ENCODE results near the gene IRF7.

The IRF7 gene

DNA sequence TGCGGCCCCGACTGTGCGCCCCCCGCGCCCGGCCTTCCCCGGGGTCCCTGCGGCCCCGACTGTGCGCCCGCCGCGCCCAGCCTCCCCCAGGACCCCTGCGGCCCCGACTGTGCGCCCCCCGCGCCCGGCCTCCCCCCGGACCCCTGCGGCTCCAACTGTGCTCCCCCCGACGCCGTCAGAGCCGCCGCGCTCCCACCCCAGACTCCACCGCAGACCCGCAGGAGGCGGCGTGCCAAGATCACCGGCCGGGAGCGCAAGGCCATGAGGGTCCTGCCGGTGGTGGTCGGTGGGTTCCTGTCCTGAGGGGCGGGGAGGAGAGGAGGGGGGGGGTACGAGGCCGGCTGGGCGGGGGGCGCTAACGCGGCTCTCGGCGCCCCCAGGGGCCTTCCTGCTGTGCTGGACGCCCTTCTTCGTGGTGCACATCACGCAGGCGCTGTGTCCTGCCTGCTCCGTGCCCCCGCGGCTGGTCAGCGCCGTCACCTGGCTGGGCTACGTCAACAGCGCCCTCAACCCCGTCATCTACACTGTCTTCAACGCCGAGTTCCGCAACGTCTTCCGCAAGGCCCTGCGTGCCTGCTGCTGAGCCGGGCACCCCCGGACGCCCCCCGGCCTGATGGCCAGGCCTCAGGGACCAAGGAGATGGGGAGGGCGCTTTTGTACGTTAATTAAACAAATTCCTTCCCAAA lies 24.4 kb upstream of the IRF7 start:
- no peak for DNase-seq (ENCODE audit: low spot score)

DNA sequence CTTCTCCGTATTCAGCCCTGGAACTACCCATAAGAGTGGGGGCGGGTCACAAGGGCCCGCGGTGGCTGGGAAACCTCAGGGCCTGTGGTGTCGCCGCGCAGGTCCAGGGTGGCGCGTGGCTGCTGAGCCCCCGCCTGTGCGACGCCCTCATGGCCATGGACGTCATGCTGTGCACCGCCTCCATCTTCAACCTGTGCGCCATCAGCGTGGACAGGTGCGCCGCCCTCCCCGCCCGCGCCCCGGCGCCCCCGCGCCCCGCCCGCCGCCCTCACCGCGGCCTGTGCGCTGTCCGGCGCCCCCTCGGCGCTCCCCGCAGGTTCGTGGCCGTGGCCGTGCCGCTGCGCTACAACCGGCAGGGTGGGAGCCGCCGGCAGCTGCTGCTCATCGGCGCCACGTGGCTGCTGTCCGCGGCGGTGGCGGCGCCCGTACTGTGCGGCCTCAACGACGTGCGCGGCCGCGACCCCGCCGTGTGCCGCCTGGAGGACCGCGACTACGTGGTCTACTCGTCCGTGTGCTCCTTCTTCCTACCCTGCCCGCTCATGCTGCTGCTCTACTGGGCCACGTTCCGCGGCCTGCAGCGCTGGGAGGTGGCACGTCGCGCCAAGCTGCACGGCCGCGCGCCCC lies 23.7 kb upstream of the IRF7 start:
- DNase-seq (ENCODE audit: low spot score), result no peak

- no peak for DNase-seq (ENCODE audit: low spot score)
Measured at GRCh38 chr11:638631-639331, 23.0 kb upstream of the IRF7 start.

DNA sequence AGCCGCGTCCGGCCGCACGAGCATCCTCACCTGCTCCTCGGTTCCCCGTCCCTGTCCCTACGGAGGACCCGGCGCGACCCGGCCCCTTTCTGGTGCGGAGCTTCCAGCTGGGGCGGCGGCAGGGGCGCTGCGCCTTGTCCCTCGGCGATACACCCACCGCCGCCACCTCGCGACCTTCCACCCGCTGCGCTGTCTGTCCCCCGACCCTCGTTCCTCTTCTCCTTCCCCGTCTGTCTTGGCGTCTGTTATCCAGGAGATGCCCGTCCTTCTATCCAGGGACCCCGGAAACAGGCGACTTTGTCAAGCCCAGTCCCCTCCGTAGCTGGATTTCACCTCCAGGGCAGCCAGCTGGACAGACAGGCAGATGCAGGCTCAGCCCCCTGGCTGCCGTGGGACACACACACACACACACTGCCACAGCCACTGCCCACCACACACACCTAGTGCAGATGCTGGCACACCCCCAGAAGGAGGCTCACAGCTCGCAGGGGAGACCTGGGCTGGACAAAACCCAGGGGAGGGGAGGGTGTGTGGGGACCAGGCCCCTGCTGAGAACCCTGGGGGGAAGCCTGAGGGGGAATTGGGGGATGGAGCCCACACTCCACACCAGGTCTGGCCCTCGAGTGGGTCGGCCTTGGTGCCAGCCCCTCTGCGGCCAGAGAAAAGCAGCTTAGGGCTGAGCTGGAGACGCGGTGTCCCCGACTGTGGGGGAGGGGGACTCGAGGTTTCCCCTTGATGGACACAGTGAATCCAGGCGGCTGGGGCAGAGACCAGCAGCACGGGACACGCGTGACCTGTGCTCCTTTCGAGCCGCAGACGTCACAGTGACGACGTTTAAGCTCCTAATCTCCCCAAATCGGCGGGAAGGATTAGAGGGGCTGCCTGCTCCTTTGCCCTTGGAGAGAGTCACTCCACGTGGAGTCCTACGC lies 22.1 kb upstream of the IRF7 start:
- no peak for DNase-seq (ENCODE audit: low spot score)

- no peak for DNase-seq (ENCODE audit: low spot score)
Measured at GRCh38 chr11:637333-637592, 21.5 kb upstream of the IRF7 start.

DNA sequence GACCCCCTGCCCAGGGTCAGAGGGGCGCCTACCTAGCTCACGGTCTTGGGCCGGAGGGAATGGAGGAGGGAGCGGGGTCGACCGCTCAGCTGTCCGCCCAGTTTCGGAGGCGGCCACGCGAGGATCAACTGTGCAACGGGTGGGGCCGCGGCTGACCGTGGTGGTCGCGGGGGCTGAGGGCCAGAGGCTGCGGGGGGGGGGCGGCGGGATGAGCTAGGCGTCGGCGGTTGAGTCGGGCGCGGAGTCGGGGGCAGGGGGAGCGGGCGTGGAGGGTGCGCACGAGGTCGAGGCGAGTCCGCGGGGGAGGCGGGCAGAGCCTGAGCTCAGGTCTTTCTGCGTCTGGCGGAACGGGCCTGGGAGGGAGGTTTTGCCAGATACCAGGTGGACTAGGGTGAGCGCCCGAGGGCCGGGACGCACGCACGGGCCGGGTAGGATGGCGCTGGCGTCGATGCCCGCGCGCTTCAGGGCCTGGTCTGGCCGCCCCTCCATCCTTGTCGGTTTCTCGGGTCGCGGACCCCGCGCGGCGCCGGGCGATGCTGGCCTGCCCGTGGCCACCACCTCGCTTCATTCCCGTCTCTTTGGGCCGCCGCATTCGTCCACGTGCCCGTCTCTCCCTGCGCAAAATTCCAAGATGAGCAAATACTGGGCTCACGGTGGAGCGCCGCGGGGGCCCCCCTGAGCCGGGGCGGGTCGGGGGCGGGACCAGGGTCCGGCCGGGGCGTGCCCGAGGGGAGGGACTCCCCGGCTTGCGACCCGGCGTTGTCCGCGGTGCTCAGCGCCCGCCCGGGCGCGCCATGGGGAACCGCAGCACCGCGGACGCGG lies 21.0 kb upstream of the IRF7 start, which contains the start of gene DRD4:
DRD4 (plus strand) TSS at position 759 of the 822 bp plus-strand sequence; CDS start at position 795, 36 bp downstream.
- DNase-seq (ENCODE audit: low spot score), result no peak

- DNase-seq (ENCODE audit: low spot score), result no peak
Measured at GRCh38 chr11:635945-636510, 20.3 kb upstream of the IRF7 start.

DNA sequence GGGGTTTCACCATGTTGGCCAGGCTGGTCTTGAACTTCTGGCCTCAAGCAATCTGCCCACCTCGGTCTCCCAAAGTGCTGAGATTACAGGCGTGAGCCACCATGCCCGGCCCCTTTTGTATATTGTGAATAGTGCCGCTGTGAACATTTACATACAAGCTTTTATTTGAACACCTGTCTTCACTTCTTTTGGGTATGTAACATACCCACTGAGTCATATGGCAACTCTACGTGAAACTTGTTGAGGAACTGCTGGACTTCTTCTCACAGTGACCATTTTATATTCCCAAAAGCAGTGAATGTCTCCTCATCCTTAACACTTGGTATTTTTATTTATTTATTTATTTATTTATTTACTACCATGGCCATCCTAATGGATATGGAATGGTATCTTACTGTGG lies 15.1 kb upstream of the IRF7 start:
- no peak for DNase-seq (ENCODE audit: low spot score)

- DNase-seq (ENCODE audit: low spot score), result peak; percentile 55
Measured at GRCh38 chr11:629237-629583, 13.5 kb upstream of the IRF7 start.

DNA sequence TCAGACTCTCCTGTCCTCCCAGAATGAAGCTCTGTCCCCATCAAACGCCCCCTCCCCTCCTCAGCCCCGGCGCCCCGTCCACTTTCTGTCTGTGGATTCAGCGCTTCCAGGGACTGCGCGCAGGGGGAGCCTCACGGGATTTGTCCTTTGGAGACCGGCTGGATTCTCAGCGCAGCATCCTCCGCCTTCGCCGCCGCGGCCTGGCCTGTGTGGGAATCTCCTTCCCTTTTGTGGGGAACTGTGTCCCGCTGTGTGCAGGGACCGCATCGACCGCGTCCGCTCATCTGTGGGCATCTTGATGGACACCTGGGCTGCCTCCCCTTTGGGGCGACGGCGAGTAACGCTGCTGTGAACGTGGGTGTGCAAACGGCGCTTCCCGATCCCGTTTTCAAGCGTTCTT lies 12.3 kb upstream of the IRF7 start:
- DNase-seq (ENCODE audit: low spot score), result no peak

DNA sequence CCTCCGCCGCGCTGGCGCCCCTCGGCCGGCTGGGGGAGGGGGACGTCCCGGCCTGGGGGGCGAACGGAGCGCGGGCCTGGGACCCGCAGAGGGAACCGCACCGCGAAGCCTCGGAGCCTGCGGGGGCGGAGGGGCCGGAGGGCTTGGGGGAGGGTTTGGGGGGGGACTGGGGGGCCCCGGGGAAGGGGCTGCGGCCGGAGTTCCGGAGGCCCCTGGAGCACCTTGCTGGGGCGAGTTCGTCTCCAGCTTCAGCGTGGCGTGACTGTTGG lies 11.5 kb upstream of the IRF7 start:
- no peak for DNase-seq (ENCODE audit: low spot score)

DNA sequence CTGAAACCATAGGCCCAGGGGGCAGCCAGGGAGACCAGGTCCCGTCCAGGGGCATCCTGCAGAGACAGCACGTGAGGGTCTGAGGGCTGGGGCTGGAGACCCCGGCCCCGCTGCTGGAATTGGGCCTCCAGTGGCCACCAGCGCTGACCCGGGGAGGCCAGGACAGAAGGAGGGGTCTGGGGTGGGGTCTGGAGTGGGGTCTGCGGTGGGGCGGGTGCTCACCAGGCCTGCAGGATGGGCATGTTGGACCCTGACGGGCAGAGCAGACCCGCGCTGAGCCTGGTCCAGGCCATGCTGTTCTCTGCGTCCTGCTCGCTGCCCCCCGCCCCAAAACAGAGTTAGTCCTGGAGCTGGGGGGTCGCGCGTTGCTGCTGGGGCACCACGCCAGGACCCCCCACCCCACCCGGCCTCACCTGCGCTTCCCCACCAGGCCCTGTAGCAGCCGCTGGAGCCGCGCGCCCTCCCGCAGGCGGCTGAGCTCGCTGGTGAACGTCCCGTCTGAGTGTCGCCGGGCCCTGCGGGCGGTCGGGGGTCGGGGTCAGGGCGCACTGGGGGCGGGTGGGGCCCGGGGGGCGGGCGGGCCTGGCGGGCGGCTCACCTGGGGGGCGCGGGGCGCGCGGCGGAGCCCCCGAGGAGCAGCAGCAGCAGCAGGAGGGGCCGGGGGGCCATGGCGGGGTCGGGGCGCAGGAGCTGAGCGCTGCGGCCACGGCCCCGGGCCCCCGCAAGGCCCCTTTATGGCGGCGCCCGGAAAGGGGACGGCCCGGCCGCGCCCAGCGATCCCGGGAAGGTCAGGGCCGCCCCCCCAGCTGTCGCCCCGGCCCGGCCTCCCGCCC lies 10.9 kb upstream of the IRF7 start, which contains the start of gene SCT:
SCT (minus strand) TSS at position 707 of the 833 bp plus-strand sequence; CDS start at position 669, 38 bp downstream.
- DNase-seq (ENCODE audit: low spot score), result no peak

DNA sequence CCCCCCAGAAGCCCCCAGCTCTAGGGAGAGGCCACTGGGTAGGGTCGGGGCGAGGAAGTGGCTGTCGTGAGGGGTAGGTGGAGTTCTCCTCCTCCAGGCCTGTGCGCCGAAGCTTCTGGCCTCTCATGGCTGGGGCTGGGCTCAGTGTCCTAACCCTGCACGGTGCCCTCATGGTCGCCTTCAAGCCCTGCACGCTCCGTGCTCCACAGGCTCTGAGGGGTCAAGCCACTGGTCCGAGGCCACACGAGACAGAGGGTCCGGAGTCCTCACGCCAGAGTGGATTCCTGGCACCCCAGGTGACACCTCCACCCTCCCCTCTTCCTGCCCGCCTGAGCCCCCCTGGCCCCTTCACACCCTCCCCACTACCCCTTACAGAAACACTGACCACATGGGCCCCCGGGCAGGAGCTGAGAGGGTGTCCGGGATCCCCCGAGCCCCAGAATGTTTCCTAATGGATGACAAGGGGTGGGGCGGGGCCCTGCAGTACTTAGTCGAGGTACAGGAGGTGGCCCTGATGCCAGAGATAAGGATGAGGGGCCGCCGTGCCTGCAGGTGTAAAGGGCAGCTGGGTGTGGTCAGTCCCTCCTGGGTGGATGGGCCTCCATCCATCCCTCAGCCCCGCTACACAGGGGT lies 10.0 kb upstream of the IRF7 start:
- DNase-seq (ENCODE audit: low spot score), result no peak

DNA sequence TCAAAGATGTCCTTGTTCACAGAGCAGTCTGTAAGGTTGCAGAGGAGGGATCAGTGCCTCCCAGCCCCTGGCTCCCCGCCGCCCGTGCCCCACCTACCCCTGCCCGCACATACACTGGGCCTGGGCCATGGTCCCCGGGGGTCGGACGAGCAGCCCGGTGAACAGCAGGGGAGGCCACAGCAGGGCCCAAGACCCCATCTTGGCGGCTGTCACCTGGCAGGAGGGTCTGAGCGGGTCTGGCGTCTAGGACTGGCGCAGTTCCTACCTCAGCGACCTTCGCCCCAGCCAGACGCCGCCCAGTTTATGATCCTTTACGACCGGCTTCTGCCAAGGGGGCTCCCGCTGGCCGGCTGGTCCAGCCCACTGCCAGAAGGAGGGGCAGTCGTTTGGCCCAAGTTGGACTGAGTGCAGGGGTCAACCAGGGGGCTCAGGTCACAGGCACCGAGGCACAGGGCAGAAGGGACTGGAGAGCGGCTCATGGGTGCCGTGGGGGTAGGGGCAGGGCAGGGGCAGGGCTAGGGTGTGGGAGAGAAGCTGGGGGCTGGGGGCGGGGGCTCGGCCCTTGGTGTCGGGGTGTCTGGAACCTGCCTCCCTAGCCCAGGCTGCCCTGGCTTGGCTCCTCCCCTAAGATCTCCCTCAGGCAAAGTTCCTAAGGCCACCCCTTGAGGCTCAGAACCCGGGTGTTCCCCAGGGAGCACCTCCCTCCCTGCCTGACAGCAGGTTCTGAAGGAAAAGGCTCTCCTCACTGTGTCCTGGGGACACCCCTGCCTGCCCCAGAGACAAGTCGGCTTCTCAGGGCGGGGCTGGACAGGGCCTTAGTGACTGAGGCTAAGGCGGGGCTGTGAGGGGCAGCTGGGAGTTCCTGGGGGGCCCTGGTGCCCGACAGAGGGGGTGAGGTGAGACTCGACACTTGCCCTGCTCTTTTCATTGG lies 9.2 kb upstream of the IRF7 start, which contains the start of gene CDHR5:
CDHR5 (minus strand) TSS at position 251 of the 931 bp plus-strand sequence; CDS start at position 198, 53 bp downstream.
- DNase-seq (ENCODE audit: low spot score), result no peak

- DNase-seq (ENCODE audit: low spot score), result no peak
Measured at GRCh38 chr11:623999-624704, 8.4 kb upstream of the IRF7 start.

DNA sequence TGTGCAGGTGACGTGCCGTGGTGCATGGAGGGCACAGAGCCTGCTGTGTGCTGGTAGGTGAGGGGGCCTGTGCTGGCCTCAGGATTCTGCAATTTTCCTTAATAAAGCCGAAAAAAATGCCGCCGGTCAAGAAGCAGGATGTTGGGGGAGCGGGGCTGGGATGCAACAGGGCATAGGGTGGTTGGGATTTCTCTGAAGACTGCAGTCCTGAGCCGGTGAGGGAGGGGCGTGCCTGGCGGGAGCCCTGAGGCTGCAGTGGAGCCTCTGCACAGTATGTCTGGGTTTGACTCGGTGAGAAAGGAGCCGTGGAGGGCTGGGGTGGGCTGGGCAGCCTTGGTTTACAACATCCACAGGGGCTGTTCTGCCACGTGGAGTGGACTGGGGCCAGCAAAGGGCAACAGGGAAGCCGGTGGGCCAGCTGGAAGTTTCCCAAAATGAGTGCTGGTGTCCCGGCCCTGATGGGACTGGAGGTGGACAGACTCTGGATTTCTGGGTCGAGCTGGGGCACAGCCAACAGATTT lies 7.7 kb upstream of the IRF7 start:
- no peak for DNase-seq (ENCODE audit: low spot score)

- no peak for DNase-seq (ENCODE audit: low spot score)
Measured at GRCh38 chr11:621838-622237, 6.1 kb upstream of the IRF7 start.
